Measurements from ENCODE around the gene ARL5B. TPM values are rescaled to one million over a fixed set of nuclear protein-coding genes. Genes with fewer than 3 reads are reported as not detected.
A peak's percentile ranks its signal among the peaks of the same experiment; 100 is the strongest.

ARL5B gene
- total and polyA plus RNA-seq, 2 of the 4 experiments (the other 2 are of a cell fraction), result 5.9 to 12.0 TPM

DNA sequence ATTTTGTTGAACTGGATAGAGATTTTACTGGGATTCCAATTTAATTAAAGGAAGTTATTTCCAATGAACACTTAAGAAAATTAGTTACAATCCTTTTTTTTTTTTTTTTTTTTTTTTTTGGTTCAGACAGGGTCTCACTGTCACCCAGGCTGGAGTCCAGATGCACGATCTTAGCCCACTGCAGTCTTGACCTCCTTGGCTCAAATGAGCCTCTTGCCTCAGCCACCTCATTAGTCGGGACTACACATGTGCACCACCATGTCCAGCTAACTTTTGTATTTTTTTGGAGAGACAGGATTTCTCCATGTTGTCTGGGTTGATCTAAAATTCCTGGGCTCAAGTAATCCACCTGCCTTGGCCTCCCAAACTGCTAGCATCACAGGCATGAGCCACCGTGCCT is 2.5 kb upstream of the ARL5B start:
- Histone ChIP-seq H3K9me1 (ENCODE audit: insufficient read depth, low read length) (peaks cover 3% of the 10 kb centered on the region; the same call in 1 of the 2 replicates), H3K4me1 (ENCODE audit: control insufficient read depth, insufficient read depth, low read length) (no peaks in the 10 kb centered on the region; the same call in 1 of the 2 replicates), H3K27ac (ENCODE audit: insufficient read depth, low read length) (no peak overlapping the region), H3K79me1 (ENCODE audit: low read depth in 1 of 2, low read length in 2 of 2) (peaks cover 9 to 26% of the 10 kb centered on the region in 2 experiments), H2BK15ac (ENCODE audit: low read depth, low read length) (no peak overlapping the region), H4K91ac (ENCODE audit: insufficient read depth, low read depth, low read length) (no peak overlapping the region), H3K4me2 (ENCODE audit: low read depth, low read length) (no peak overlapping the region), H3K14ac (replicated peaks; ENCODE audit: low read depth, low read length) (no peak overlapping the region), H2BK120ac (ENCODE audit: low read depth, low read length) (no peak overlapping the region), H2BK20ac (ENCODE audit: low read depth, low read length) (no peak overlapping the region; the same call in 1 of the 2 replicates), H3K4ac (ENCODE audit: low read depth, low read length) (no peak overlapping the region), H3K9ac (ENCODE audit: low read depth, low read length) (no peak overlapping the region), H3K4me3 (ENCODE audit: insufficient read depth, low read depth, low read length) (no peak overlapping the region), H2AFZ (replicated peaks; ENCODE audit: low read length, poor library complexity) (no peak overlapping the region), H3K9me3 (ENCODE audit: control insufficient read depth, insufficient read depth, low read length) (no peaks in the 10 kb centered on the region), H3K23ac (ENCODE audit: low read depth, low read length) (no peak overlapping the region), H3K18ac (ENCODE audit: low read depth, low read length) (no peak overlapping the region), H2BK5ac (ENCODE audit: low read depth, low read length, poor library complexity, severe bottlenecking) (no peak overlapping the region), H4K20me1 (ENCODE audit: insufficient read depth, low read length) (peaks cover 3% of the 10 kb centered on the region; the same call in 1 of the 2 replicates), H4K8ac (ENCODE audit: low read depth in 2 of 2, low read length in 2 of 2) (no peak overlapping the region), H2AK9ac (replicated peaks; ENCODE audit: low read depth, low read length, poor library complexity) (peak overlapping the region; percentile 44), H3K27me3 (ENCODE audit: control insufficient read depth, insufficient read depth, low read length) (no peaks in the 10 kb centered on the region), H3K36me3 (ENCODE audit: control insufficient read depth, insufficient read depth, low read length) (no peaks in the 10 kb centered on the region), H3K56ac (ENCODE audit: extremely low read depth, insufficient read depth, low read length) (no peak overlapping the region), H2AK5ac (ENCODE audit: low read depth, low read length) (no peak overlapping the region), H4K5ac (ENCODE audit: low read depth, low read length) (0 out of 2 replicates have a peak overlapping the region, but pooled peaks have one; percentile 42)
- ATAC-seq (ENCODE audit: low read depth), result no peak
- in situ Hi-C loops (cut with MboI; ENCODE audit: low sequenced_read_pairs), result no loop called here
- no CpG with 5 or more reads among the region's 3 CpGs for WGBS, 2 experiments (ENCODE audit: extremely low coverage in 2 of 2, insufficient read length in 1 of 2)
- dilution Hi-C loops (cut with HindIII; ENCODE audit: low sequenced_read_pairs, unreplicated experiment), result no loop called here
- intact Hi-C loops (cut with micrococcal nuclease), result no loop called here
- CTCF ChIA-PET, result interaction anchor here (1.1 kb wide), 1 partner anchor 49 kb away, joined by 3 read pairs; no protein-coding TSS in a partner anchor
- DNase-seq, result no peak
- POLR2A ChIA-PET (ENCODE audit: unreplicated experiment), result no interaction called here
- no peak for TF ChIP-seq CHD1 (IDR thresholded peaks at IDR 0.05; ENCODE audit: low read depth, low read length)
- no peak for TF ChIP-seq RAD21 (IDR thresholded peaks at IDR 0.05; ENCODE audit: low read length)
- TF ChIP-seq BHLHE40 (IDR thresholded peaks at IDR 0.05; ENCODE audit: low read depth, low read length), result no peak
- no peak for TF ChIP-seq MAZ (IDR thresholded peaks at IDR 0.05; ENCODE audit: borderline replicate concordance, low read depth, low read length)
- TF ChIP-seq POLR2A (IDR thresholded peaks at IDR 0.05; ENCODE audit: low read depth, low read length), result no peak
- no peak for TF ChIP-seq MXI1 (IDR thresholded peaks at IDR 0.05; ENCODE audit: borderline replicate concordance, low read depth, low read length)
- TF ChIP-seq CEBPB (IDR thresholded peaks at IDR 0.05; ENCODE audit: low read depth, low read length), result no peak
- TF ChIP-seq RFX5 (IDR thresholded peaks at IDR 0.05; ENCODE audit: low read depth, low read length), result no peak
- TF ChIP-seq SMC3 (IDR thresholded peaks at IDR 0.05; ENCODE audit: low read depth, low read length), result no peak
- TF ChIP-seq, protein P1, sequence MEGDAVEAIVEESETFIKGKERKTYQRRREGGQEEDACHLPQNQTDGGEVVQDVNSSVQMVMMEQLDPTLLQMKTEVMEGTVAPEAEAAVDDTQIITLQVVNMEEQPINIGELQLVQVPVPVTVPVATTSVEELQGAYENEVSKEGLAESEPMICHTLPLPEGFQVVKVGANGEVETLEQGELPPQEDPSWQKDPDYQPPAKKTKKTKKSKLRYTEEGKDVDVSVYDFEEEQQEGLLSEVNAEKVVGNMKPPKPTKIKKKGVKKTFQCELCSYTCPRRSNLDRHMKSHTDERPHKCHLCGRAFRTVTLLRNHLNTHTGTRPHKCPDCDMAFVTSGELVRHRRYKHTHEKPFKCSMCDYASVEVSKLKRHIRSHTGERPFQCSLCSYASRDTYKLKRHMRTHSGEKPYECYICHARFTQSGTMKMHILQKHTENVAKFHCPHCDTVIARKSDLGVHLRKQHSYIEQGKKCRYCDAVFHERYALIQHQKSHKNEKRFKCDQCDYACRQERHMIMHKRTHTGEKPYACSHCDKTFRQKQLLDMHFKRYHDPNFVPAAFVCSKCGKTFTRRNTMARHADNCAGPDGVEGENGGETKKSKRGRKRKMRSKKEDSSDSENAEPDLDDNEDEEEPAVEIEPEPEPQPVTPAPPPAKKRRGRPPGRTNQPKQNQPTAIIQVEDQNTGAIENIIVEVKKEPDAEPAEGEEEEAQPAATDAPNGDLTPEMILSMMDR (conservative IDR thresholded peaks at IDR 0.05; ENCODE audit: low read depth, low read length), result no peak
- TF ChIP-seq NFE2L2 (IDR thresholded peaks at IDR 0.05; ENCODE audit: low read depth, low read length), result no peak
- TF ChIP-seq FOS (IDR thresholded peaks at IDR 0.05; ENCODE audit: low read depth, low read length), result no peak
- BruUV-seq (replicated peaks), result no TSS peak

All from IMR-90 (cell line).